ENCODE data around the gene RAB20. TPM values are rescaled to one million over a fixed set of nuclear protein-coding genes. Genes with fewer than 3 reads are reported as not detected.

The RAB20 gene, protein sequence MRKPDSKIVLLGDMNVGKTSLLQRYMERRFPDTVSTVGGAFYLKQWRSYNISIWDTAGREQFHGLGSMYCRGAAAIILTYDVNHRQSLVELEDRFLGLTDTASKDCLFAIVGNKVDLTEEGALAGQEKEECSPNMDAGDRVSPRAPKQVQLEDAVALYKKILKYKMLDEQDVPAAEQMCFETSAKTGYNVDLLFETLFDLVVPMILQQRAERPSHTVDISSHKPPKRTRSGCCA
- total RNA-seq: 12.6 and 13.0 TPM in 2 replicates

GRCh38 chr13:110561344-110562035 lies at the start of gene RAB20:
TSS of gene RAB20 (minus strand) at chr13:110561722. CDS start at chr13:110561519, 203 bp downstream.

Other genes with a start within 250 kb of the RAB20 start
- 18.1 and 26.4 TPM in 2 replicates for gene NAXD, start 53.8 kb upstream of the RAB20 start, total RNA-seq
- 67.5 and 313 TPM in 2 replicates for gene CARS2, start 144.4 kb upstream of the RAB20 start, total RNA-seq
- 8.8 and 16.5 TPM in 2 replicates for gene ING1, start 152.0 kb upstream of the RAB20 start, total RNA-seq